HEK293 (cell line): ENCODE measurements around the gene TPSG1.
"Not testable (repeated sequence)": the region's sequence is repeated elsewhere in the genome, so short reads cannot be mapped to it uniquely, and the experiment has no call there.

Source experiments
- YY1 ChIP-seq: fragments of 450-650 bp; formaldehyde crosslinking; IDR thresholded peaks from 2 replicates; pipeline ENCODE4 v1.5.1; 2018; ENCODE audit warnings: missing biosample characterization, missing genetic modification characterization
- ZNF292 ChIP-seq: fragments of 450-650 bp; formaldehyde crosslinking; IDR thresholded peaks from 2 replicates; pipeline ENCODE4 v1.5.1; 2016; ENCODE audit warnings: low read depth, missing biosample characterization, missing genetic modification characterization, borderline replicate concordance
- ZNF707 ChIP-seq: fragments of 450-650 bp; formaldehyde crosslinking; IDR thresholded peaks from 2 replicates; pipeline ENCODE4 v1.5.1; 2016; ENCODE audit warnings: missing biosample characterization, missing genetic modification characterization
- TF ChIP-seq, protein P1 (sequence below): fragments of 450-650 bp; formaldehyde crosslinking; IDR thresholded peaks from 2 replicates; pipeline ENCODE4 v1.5.1; 2016; ENCODE audit warnings: missing biosample characterization, missing genetic modification characterization

DNA sequence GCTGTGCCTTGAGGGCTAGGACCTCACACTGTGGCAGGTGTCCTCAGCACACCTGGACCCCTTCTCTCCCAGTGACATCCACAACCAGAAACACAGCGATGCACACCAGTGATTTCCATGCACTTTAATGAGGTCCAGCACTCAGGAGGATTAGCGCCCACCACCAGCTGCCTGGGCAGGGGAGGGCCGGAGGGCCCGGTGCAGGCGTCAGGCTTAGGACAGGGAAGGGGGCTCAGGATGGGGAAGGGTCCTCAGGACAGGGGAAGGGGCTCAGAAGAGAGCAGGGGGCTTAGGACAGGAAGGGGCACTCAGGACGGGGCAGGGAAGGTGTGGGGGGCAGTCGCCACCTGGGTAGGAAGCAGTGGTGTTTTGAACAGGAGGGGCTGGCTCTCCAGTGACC, 3.2 kb upstream of the TPSG1 start:
- TF ChIP-seq, protein P1, sequence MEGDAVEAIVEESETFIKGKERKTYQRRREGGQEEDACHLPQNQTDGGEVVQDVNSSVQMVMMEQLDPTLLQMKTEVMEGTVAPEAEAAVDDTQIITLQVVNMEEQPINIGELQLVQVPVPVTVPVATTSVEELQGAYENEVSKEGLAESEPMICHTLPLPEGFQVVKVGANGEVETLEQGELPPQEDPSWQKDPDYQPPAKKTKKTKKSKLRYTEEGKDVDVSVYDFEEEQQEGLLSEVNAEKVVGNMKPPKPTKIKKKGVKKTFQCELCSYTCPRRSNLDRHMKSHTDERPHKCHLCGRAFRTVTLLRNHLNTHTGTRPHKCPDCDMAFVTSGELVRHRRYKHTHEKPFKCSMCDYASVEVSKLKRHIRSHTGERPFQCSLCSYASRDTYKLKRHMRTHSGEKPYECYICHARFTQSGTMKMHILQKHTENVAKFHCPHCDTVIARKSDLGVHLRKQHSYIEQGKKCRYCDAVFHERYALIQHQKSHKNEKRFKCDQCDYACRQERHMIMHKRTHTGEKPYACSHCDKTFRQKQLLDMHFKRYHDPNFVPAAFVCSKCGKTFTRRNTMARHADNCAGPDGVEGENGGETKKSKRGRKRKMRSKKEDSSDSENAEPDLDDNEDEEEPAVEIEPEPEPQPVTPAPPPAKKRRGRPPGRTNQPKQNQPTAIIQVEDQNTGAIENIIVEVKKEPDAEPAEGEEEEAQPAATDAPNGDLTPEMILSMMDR (tag by site-specific recombination) = not testable (repeated sequence)
- TF ChIP-seq YY1 (tag by site-specific recombination); ZNF292 (tag by site-specific recombination); ZNF707: not testable (repeated sequence)
